Activated T-helper 2 cell treated with anti-CD3 and anti-CD28 coated beads, Interferon-gamma antibody, Interleukin-2, Interleukin-4, amounts not matched to agents 10 μg/mL and 5 μg/mL and 100 μg/mL, durations not matched to agents 14 hours and 24 hours and 36 hours (primary cell): ENCODE measurements around the gene HCRTR1. TPM values are rescaled to one million over a fixed set of nuclear protein-coding genes. Genes with fewer than 3 reads are reported as not detected.

Source experiments
- DNase-seq: peaks from one replicate; pipeline ENCODE4 v3.0.0; 2021; ENCODE audit warnings: low spot score
- H3K27ac Mint-ChIP-seq: one replicate; pipeline ENCODE4 v1.8.0; 2021; ENCODE audit warnings: mixed read lengths
- H3K27me3 Mint-ChIP-seq: one replicate; pipeline ENCODE4 v1.8.0; 2021; ENCODE audit warnings: low read depth, mixed read lengths
- H3K36me3 Mint-ChIP-seq: one replicate; pipeline ENCODE4 v1.8.0; 2021; ENCODE audit warnings: low read depth, mixed read lengths
- H3K4me1 Mint-ChIP-seq: one replicate; pipeline ENCODE4 v1.8.0; 2021; ENCODE audit warnings: low read depth, mixed read lengths
- H3K4me3 Mint-ChIP-seq: one replicate; pipeline ENCODE4 v1.8.0; 2021; ENCODE audit warnings: low read depth, mild to moderate bottlenecking, moderate library complexity, mixed read lengths
- H3K9me3 Mint-ChIP-seq: one replicate; pipeline ENCODE4 v1.8.0; 2021; ENCODE audit warnings: mixed read lengths
- intact Hi-C: fragments of 100-400 bp; cut with micrococcal nuclease; formaldehyde crosslinking; loops from one replicate; pipeline ENCODE4 v1.15.1; 2023
- total RNA-seq: library from RNA; stranded (reverse); gene quantifications from 2 replicates; pipeline ENCODE4 v1.2.3, GENCODE V29; 2022

Gene HCRTR1
- total RNA-seq, 1 donor from 2014 or later = not detected

DNA sequence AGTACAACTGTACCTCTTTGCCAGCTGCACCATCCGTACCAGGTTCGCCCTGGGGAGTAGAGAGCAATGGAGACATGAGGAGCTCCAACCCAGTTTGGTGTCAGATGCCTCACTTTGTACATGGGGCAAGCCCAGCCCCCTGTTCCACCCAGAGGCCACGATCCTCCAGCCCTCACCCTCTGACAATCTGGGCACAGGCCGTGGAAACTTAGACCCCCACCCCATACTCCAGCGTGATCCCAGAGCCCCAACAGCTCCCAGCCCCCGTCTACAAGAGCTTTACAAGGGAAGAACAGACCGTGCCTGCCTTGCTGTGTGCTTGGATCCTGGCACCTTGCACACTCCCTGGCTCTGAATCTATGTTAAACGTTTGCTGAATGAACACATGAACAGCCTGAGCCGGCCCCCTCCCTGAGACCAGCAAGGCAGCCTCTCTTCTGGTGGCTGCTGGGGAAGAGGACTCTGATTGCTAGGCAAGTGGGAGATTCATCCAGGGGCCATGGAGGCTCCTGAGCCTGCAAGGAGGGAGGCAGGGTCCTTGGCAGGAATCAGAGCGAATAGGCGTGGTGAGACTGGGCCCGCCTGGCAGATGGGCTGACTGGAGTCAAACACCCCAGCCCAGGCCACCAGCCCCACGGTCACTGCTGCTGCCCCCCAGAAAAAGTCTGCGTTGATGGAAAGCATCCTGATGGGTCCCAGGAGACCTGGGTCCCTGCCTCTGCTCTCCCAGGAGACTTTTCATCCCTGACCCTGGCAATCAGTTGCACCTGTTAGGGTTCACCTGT, 39.7 kb downstream of the HCRTR1 start:
- H3K9me3 Mint-ChIP-seq = no peaks in the 10 kb centered on the region
- H3K27me3 Mint-ChIP-seq = peaks cover 2% of the 10 kb centered on the region
- no peak for DNase-seq
- no peaks in the 10 kb centered on the region for H3K36me3 Mint-ChIP-seq
- no peak overlapping the region for H3K4me3 Mint-ChIP-seq
- intact Hi-C loops = no loop called here
- H3K4me1 Mint-ChIP-seq = no peaks in the 10 kb centered on the region
- H3K27ac Mint-ChIP-seq = no peak overlapping the region

DNA sequence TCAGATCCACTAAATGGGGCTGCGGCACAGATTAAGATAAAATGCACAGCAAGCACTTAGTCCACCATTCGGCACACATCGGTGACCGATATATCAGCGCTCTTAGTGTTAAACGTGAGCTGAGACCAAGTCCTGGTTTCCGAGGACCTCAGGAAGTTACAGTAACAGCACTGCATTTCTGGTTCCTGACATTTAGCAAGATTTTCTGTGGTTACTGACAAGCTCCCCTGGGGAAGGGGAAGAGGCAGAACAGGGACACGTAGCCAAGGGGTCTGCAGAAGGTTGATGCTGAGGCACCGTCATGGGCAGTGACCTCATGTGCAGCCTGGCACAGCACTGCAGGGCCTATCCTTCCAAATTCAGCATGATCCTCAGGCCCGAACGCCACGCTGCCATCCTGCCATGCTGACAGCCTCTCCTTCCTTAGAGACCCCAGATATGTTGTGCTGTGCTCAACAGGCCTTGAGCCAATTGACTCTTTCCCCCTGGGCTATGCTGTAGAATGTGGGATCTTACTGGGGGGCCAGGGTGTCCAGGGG, 40.6 kb downstream of the HCRTR1 start:
- DNase-seq = no peak
- Mint-ChIP-seq H3K4me3 (no peak overlapping the region), H3K4me1 (no peaks in the 10 kb centered on the region), H3K36me3 (no peaks in the 10 kb centered on the region), H3K27me3 (peaks cover 2% of the 10 kb centered on the region), H3K27ac (no peak overlapping the region), H3K9me3 (no peaks in the 10 kb centered on the region)
- intact Hi-C loops = no loop called here

DNA sequence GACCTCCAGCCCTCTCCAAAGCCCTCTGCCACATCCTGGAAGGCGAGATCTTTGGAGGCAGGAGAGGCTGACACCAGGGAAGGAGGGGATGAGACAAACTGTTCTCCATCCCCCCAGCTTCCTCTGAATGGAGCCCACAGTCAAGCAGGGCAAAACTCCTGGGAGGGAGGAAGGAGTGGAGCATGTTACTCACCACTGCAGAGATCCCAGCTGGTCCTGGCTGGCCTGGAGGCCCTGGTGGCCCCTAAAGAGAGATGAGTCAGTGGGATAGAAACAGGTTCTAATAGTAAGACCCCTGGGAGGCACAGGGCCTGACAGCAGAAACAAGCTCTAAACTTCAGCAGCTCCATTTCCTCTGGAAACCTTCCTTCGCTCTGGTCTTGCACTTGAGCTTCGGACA, 41.2 kb downstream of the HCRTR1 start:
- no peak overlapping the region for H3K27ac Mint-ChIP-seq
- H3K9me3 Mint-ChIP-seq = no peaks in the 10 kb centered on the region
- H3K36me3 Mint-ChIP-seq = no peaks in the 10 kb centered on the region
- no peaks in the 10 kb centered on the region for H3K4me1 Mint-ChIP-seq
- no peak overlapping the region for H3K4me3 Mint-ChIP-seq
- intact Hi-C loops = no loop called here
- DNase-seq = no peak
- peaks cover 2% of the 10 kb centered on the region for H3K27me3 Mint-ChIP-seq

DNA sequence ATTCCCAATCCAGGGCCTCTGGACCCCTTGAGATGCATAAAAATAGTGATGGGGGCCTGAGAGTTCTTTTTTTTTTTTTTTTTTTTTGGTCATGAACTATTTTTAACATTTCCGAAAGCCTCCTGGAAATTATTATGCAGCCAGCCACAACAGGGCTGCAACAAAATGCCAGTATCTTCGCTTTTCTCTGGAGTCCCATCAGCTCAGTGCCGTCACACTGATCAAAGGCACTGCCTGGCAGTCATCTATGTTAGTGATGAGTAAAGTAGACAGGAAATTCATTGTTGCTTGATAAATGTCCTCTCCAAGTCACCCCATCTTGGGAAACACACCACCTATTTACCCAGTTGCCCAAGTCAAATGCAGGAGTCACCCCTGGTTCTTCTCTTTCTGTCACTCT, 42.4 kb downstream of the HCRTR1 start:
- Mint-ChIP-seq H3K4me1 (no peaks in the 10 kb centered on the region), H3K27me3 (peaks cover 2% of the 10 kb centered on the region), H3K36me3 (no peaks in the 10 kb centered on the region), H3K4me3 (no peak overlapping the region), H3K27ac (no peak overlapping the region), H3K9me3 (no peaks in the 10 kb centered on the region)
- intact Hi-C loops = loop anchor here (5.0 kb wide), 1 partner anchor 302 kb away; no protein-coding TSS in a partner anchor
- DNase-seq = no peak

DNA sequence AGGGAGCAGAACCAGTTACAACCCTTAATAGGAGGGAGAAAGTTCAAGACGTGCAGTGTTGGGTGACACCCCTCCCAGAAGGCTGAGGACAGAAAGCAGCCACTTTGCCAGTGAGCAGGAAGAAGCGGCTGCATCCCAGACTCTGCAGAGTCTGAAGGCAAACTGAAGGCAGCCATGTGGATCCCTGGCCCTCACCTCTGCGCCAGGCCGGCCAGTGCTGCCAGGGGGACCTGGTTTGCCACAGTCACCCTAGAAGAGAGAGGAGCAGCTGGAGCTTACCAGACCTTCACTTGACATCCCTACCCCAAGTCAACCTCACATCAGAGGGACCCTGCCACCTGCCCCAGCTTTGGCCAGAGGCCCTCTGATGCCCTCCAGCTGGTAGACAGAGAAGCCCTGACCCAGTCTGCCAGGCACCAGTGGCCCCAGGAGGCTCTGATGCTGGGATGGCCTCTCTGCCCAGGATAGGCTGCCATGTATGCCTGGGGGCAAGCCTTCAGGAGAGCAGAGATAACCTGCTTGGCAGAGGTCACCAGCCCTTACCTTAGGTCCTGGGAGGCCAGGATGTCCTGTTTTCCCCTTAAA, 43.5 kb downstream of the HCRTR1 start:
- no peaks in the 10 kb centered on the region for H3K9me3 Mint-ChIP-seq
- no peak overlapping the region for H3K4me3 Mint-ChIP-seq
- H3K27ac Mint-ChIP-seq = no peak overlapping the region
- H3K27me3 Mint-ChIP-seq = peaks cover 2% of the 10 kb centered on the region
- no peak for DNase-seq
- no peaks in the 10 kb centered on the region for H3K36me3 Mint-ChIP-seq
- intact Hi-C loops = loop anchor here (5.0 kb wide), 1 partner anchor 301 kb away; no protein-coding TSS in a partner anchor
- H3K4me1 Mint-ChIP-seq = no peaks in the 10 kb centered on the region

DNA sequence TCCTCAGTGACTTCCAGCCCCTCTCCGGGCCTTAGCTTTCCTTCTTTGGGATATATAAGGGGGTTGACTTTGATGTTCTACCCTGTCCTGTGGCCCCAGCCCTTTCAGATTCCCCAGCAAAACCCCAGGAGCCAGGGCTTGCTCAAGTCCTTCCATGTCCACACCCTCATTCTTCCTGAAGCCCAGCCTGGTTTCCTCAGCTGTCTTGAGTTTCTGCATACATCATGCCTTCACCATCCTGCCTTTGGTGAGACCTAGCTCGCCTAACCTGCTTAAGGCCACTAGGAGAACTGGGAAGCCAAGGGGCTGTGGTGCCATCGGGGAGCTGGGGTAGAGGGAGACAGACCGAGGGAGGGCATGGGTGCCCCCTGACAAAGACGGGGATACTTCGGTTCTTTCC, 44.4 kb downstream of the HCRTR1 start:
- Mint-ChIP-seq H3K9me3 (no peaks in the 10 kb centered on the region), H3K27me3 (peaks cover 2% of the 10 kb centered on the region), H3K4me1 (no peaks in the 10 kb centered on the region), H3K4me3 (no peak overlapping the region), H3K27ac (no peak overlapping the region), H3K36me3 (no peaks in the 10 kb centered on the region)
- intact Hi-C loops = loop anchor here (5.0 kb wide), 1 partner anchor 300 kb away; no protein-coding TSS in a partner anchor
- no peak for DNase-seq

DNA sequence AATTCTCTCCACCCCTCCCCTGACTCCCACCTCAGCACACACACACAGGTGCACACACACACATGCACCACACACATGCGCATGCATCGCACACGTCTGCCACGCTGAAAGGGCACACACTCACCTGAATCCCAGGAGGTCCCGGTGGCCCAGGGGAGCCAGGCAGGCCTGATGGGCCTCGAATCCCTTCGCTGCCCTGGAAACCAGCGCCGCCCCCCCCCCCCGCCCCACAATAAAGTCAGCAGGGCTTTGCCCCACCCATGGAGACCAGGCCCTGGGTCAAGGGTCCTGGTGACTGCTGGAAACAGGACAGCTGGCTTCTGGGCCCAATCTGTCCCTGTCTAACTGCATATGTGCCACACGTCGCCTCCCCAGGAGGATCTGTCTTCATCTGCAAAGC, 45.0 kb downstream of the HCRTR1 start:
- Mint-ChIP-seq H3K36me3 (no peaks in the 10 kb centered on the region), H3K27me3 (peaks cover 2% of the 10 kb centered on the region), H3K9me3 (no peaks in the 10 kb centered on the region), H3K27ac (no peak overlapping the region), H3K4me1 (no peaks in the 10 kb centered on the region), H3K4me3 (no peak overlapping the region)
- intact Hi-C loops = loop anchor here (5.0 kb wide), 1 partner anchor 300 kb away; no protein-coding TSS in a partner anchor
- DNase-seq = no peak

DNA sequence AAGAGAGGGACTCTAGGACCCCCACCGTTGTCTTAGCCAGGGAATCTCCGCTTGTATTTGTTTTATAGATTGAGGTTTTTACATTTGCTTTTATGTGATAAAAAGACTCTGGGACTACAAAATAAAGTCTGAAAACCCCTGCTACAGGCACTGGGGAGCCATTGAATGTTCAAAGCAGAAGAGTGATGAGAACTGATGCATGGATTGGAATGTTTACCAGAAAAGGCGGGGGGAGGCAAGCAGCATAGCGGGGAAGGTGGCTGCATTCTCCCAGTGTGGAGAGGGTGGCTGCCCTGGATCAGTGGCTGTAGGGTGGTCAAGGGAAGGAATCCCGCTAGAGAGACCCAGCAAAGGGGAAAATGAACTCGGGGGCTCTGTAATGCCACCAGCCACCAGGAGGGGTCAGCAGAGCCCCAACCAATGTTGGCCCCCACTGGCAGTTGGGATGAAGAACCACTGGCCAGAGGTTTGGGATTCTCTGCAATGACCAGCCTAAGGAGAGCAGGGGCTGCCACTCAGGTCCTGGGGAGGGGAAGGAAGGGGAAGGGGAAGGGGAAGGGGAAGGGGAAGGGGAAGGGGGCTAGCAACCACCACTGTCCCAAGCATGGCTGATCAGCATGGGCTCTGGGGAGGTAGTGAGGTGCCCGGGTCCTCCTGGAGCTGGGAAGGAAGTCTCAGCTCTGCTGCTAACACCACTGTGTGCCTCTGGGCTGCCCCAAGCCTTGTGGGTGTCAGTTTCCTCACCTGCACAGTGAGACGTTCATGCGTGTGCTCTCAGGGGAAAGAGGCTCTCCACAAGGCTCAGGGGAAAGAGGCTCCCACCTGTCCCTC, 46.3 kb downstream of the HCRTR1 start:
- Mint-ChIP-seq H3K27ac (no peak overlapping the region), H3K36me3 (no peaks in the 10 kb centered on the region), H3K27me3 (peaks cover 1% of the 10 kb centered on the region), H3K4me3 (no peak overlapping the region), H3K9me3 (no peaks in the 10 kb centered on the region), H3K4me1 (no peaks in the 10 kb centered on the region)
- peak; percentile 26 for DNase-seq
- intact Hi-C loops = loop anchor here (1.0 to 5.0 kb wide), 4 partner anchors 41 to 298 kb away; partner anchors contain the start of gene COL16A1

DNA sequence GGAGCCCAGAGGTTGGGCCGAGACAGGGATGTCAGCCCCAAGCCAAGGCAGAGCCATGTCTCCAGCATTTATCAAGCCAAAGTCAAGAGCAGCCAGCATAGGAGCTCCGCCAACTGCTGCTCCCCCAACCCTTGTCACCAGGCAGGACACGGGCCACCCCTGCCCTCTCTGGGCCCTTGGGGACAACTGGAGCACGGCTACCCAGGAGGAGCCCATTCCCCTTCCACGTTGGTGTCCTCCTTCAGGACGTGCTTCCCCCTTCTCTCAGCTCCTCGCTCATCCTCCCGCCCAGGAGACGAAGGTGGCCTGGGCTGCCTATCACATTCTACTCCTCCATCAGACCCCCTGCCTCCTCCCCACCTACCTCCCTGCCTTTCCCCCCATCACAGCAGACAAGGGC, 47.0 kb downstream of the HCRTR1 start:
- Mint-ChIP-seq H3K4me1 (no peaks in the 10 kb centered on the region), H3K27ac (no peak overlapping the region), H3K36me3 (no peaks in the 10 kb centered on the region), H3K4me3 (no peak overlapping the region), H3K27me3 (peaks cover 7% of the 10 kb centered on the region), H3K9me3 (no peaks in the 10 kb centered on the region)
- DNase-seq = no peak
- intact Hi-C loops = loop anchor here (2.0 to 5.0 kb wide), 3 partner anchors 40 to 298 kb away; partner anchors contain the start of gene COL16A1

DNA sequence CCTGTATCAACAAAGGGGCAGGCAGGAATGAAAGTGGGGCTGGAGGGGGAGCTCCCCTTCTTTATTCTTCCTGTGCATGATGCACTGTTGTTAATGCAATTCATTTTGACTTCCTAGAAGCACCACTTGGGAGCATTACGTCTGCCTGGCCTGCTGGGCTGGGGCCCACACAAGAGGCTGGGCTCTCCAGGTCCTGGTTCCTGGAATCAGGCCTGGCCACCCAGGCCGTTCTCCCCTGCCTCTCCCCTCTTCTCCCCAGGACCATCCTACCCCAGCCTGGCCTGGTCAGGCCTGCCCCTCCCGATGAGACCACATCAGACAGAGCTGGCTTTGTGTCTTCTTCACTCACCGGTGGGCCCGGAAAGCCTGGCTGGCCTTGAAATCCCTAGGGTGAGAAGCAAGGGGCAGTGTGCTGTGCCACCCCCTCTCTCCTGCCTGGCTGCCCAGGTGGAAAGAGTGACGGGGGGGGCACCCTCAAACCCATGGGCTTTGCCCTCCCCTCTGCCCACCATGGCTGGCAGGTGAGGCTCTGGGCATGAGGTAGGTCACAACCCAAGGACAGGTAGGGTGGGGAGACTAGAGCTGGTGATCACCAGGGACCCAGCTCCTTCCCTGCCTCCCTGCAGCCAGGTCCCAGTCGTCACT, 47.9 kb downstream of the HCRTR1 start:
- peaks cover 14% of the 10 kb centered on the region for H3K27me3 Mint-ChIP-seq
- H3K27ac Mint-ChIP-seq = no peak overlapping the region
- H3K4me1 Mint-ChIP-seq = peaks cover 3% of the 10 kb centered on the region
- DNase-seq = no peak
- H3K36me3 Mint-ChIP-seq = no peaks in the 10 kb centered on the region
- no peak overlapping the region for H3K4me3 Mint-ChIP-seq
- H3K9me3 Mint-ChIP-seq = no peaks in the 10 kb centered on the region
- intact Hi-C loops = loop anchor here (2.0 kb wide), 2 partner anchors 39 to 79 kb away; partner anchors contain the start of gene COL16A1

DNA sequence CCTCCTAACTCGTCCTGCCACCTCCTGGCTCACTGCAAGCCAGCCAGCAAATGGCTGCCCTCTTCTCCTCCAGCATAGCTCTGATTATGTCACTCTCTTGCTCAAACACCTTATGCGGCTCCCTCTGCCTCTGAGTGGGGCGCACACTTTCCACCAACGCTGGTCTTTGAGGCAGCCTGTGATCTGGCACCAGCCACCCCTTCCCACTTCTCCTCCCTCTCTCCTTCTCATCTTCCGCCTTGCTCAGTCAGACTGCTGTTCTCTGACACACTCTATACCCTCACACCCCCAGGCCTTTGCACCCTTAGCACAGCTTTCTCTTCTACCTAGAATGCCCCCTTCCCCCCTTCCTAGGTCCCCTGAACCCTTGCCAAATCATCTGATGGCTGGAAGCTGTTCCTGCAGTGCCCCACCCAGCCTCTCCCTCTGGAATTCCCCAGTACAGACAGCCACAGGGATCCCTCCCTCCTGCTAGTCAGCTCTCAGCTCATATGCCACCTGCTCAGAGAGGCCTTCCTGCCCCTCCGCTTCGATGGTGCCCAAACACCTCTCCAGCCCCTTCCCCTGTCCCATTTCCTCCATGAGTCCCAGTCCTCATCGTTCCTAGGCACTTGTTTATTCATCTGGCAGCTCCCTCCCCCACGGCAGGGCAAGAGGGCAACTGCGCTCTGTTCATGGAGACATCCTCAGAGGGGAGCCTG, 48.9 kb downstream of the HCRTR1 start:
- H3K27ac Mint-ChIP-seq = no peak overlapping the region
- H3K4me3 Mint-ChIP-seq = no peak overlapping the region
- H3K27me3 Mint-ChIP-seq = peaks cover 19% of the 10 kb centered on the region
- intact Hi-C loops = no loop called here
- H3K36me3 Mint-ChIP-seq = no peaks in the 10 kb centered on the region
- H3K4me1 Mint-ChIP-seq = peaks cover 3% of the 10 kb centered on the region
- no peaks in the 10 kb centered on the region for H3K9me3 Mint-ChIP-seq
- no peak for DNase-seq
